Smooth muscle cell (in vitro differentiated cells): ENCODE measurements around the gene NTMT1. TPM values are rescaled to one million over a fixed set of nuclear protein-coding genes. Genes with fewer than 3 reads are reported as not detected.

Experiments
- DNase-seq: peaks from one replicate; lab custom pipeline; 2025; ENCODE audit not compliant: unreplicated experiment; lab: John Stamatoyannopoulos, UW
- H2AFZ ChIP-seq: fragments of 200-600 bp; sonication (generic); 2 replicates; pipeline ENCODE4 v1.6.0; 2016; ENCODE audit warnings: antibody characterized with exemption, low read depth, mild to moderate bottlenecking
- H3F3A ChIP-seq: fragments of 200-600 bp; sonication (generic); 2 replicates; pipeline ENCODE4 v1.6.0; 2017; ENCODE audit warnings: antibody characterized with exemption, low read depth
- H3K27ac ChIP-seq: fragments of 200-600 bp; sonication (generic); 2 replicates; pipeline ENCODE4 v1.5.1; 2016; ENCODE audit warnings: low read depth, mild to moderate bottlenecking
- H3K27me3 ChIP-seq: fragments of 200-600 bp; sonication (generic); 2 replicates; pipeline ENCODE4 v1.6.1; 2016; ENCODE audit warnings: low read depth, mild to moderate bottlenecking
- H3K36me3 ChIP-seq: fragments of 200-600 bp; sonication (generic); 2 replicates; pipeline ENCODE4 v1.5.1; 2016; ENCODE audit warnings: low read depth
- H3K4me1 ChIP-seq: fragments of 200-600 bp; sonication (generic); 2 replicates; pipeline ENCODE4 v1.5.1; 2016; ENCODE audit warnings: low read depth
- H3K4me2 ChIP-seq: fragments of 200-600 bp; sonication (generic); 2 replicates; pipeline ENCODE4 v1.6.0; 2016; ENCODE audit warnings: mild to moderate bottlenecking
- H3K4me3 ChIP-seq: fragments of 200-600 bp; sonication (generic); 2 replicates; pipeline ENCODE4 v1.5.1; 2016; ENCODE audit warnings: mild to moderate bottlenecking
- H3K79me2 ChIP-seq: fragments of 200-600 bp; sonication (generic); 2 replicates; pipeline ENCODE4 v1.6.0; 2016; ENCODE audit warnings: low read depth, mild to moderate bottlenecking
- H3K9ac ChIP-seq: fragments of 200-600 bp; sonication (generic); 2 replicates; pipeline ENCODE4 v1.6.0; 2016; ENCODE audit warnings: low read depth
- H3K9me3 ChIP-seq: fragments of 200-600 bp; sonication (generic); replicated peaks from 2 replicates; pipeline ENCODE4 v1.5.1; 2016; ENCODE audit warnings: low read depth
- H4K20me1 ChIP-seq: fragments of 200-600 bp; sonication (generic); 2 replicates; pipeline ENCODE4 v1.6.0; 2016; ENCODE audit warnings: low read depth
- WGBS: methylation state at CpG from one replicate; pipeline ENCODE4 v1.1.7; 2016; ENCODE audit warnings: low lambda C conversion rate; 5-methylcytosine and 5-hydroxymethylcytosine counted together
- polyA plus RNA-seq: library from polyadenylated mRNA; unstranded; fragments of >200 nt; fragmentation: Nextera tagmentation; extraction: Ambion mirVana; gene quantifications from 2 replicates; pipeline ENCODE4 v1.2.1, GENCODE V29; 2016
- total RNA-seq: library from RNA; depleted of rRNA; stranded (reverse); fragments of >200 nt; gene quantifications from 2 replicates; pipeline ENCODE4 v1.2.3, GENCODE V29; 2014
- TF ChIP-seq, protein P1 (sequence below): fragments of 200-600 bp; sonication (generic); IDR thresholded peaks from 2 replicates; pipeline ENCODE4 v1.5.1; 2017; ENCODE audit warnings: borderline replicate concordance, mild to moderate bottlenecking, antibody characterized with exemption; ENCODE audit not compliant: insufficient read depth, poor library complexity, severe bottlenecking

Gene NTMT1
- total and polyA plus RNA-seq, 2 experiments from 2014 or later: 42.9 to 118 TPM

DNA sequence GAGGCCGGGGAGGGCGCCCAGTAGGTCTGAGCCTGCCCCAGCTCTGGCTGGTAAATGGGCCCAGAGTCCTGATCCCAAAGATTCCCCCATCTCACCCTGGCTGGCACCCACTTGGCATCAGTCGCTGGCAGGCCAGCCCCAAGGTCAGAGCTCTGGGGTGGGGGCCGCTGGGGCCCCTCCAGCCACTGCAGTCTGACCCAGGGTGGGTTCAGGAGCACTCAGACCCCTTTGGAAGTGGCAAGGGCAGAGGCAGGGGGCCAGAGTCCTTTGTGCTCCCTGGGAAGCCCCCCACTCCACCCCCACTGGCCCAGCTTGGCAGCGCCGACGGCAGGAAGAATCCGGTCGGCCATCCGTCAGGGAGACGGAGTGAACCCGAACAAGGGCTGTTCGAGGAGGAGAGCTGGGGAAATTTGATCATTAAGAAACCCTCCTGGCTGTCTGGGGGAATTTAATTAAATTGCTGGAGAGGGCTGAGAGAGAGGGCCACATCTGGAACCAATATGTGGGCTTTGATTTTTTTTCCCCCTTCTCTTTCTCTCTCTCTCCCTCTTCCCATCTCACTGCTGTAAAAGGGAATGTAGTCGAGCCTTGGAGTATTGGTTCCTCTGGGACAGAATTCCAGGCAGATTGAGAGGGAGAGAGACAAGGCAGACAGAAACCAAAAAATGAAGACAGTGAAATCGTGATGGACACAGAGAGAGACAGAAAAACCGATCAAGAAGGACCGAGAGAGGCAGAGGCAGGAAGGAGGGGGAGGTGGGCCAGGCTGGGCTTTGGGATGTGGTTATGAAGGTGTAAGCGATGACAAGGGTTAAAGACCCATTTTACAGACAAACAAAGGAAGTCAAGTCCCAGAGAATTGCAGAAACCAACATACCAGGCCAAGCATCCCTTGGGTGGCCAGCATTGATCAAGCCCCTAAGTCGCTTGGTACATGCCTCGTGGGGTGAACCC is 24.0 kb downstream of the NTMT1 start:
- H3K36me3 ChIP-seq: no peaks in the 10 kb centered on the region
- H3F3A ChIP-seq: no peaks in the 10 kb centered on the region
- no peak overlapping the region for H3K27ac ChIP-seq
- no peaks in the 10 kb centered on the region for H3K79me2 ChIP-seq
- H4K20me1 ChIP-seq: no peaks in the 10 kb centered on the region
- WGBS: 69% methylated on average over 20 of the region's 20 CpGs
- H3K4me1 ChIP-seq: no peaks in the 10 kb centered on the region
- H3K4me2 ChIP-seq: no peak overlapping the region
- H3K27me3 ChIP-seq: no peaks in the 10 kb centered on the region
- H3K9ac ChIP-seq: no peak overlapping the region
- TF ChIP-seq, protein P1, sequence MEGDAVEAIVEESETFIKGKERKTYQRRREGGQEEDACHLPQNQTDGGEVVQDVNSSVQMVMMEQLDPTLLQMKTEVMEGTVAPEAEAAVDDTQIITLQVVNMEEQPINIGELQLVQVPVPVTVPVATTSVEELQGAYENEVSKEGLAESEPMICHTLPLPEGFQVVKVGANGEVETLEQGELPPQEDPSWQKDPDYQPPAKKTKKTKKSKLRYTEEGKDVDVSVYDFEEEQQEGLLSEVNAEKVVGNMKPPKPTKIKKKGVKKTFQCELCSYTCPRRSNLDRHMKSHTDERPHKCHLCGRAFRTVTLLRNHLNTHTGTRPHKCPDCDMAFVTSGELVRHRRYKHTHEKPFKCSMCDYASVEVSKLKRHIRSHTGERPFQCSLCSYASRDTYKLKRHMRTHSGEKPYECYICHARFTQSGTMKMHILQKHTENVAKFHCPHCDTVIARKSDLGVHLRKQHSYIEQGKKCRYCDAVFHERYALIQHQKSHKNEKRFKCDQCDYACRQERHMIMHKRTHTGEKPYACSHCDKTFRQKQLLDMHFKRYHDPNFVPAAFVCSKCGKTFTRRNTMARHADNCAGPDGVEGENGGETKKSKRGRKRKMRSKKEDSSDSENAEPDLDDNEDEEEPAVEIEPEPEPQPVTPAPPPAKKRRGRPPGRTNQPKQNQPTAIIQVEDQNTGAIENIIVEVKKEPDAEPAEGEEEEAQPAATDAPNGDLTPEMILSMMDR: no peak
- H3K9me3 ChIP-seq: no peaks in the 10 kb centered on the region
- DNase-seq: no peak
- H2AFZ ChIP-seq: no peak overlapping the region
- no peak overlapping the region for H3K4me3 ChIP-seq

DNA sequence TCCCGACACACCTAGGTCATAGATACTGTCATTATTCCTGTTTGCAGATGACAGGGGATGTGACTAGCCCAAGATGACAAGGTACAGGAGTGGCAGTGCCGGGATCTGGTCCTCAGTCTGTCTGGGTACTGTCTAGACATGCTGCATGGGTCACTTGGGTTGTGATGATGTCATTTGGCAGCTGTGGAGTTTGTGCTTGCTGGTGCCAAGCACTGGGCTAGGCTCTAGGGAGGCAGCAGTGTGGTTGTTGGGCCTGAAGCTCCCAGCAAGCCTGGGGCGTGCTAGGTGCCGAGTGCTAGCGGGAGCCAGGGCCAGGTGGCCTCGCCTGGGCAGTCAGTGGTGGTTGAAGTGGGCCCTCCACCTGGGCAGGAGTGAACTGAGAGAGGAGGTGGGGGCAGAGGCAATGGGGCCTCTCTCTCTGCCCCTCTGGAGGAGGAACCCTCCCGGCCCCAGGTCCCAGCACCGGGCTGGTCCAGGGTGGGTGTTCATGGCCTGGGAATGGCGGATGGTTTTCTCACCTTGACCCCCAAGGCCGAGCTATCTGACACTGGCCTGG is 24.8 kb downstream of the NTMT1 start:
- H3K9ac ChIP-seq: no peak overlapping the region
- H3K79me2 ChIP-seq: no peaks in the 10 kb centered on the region
- H3K4me3 ChIP-seq: no peak overlapping the region
- 84% methylated on average over 10 of the region's 10 CpGs for WGBS
- no peak overlapping the region for H3K4me2 ChIP-seq
- H3F3A ChIP-seq: no peaks in the 10 kb centered on the region
- H3K36me3 ChIP-seq: no peaks in the 10 kb centered on the region
- H3K27me3 ChIP-seq: no peaks in the 10 kb centered on the region
- TF ChIP-seq, protein P1: no peak
- H3K4me1 ChIP-seq: no peaks in the 10 kb centered on the region
- no peak overlapping the region for H3K27ac ChIP-seq
- no peaks in the 10 kb centered on the region for H3K9me3 ChIP-seq
- DNase-seq: no peak
- no peak overlapping the region for H2AFZ ChIP-seq
- no peaks in the 10 kb centered on the region for H4K20me1 ChIP-seq

DNA sequence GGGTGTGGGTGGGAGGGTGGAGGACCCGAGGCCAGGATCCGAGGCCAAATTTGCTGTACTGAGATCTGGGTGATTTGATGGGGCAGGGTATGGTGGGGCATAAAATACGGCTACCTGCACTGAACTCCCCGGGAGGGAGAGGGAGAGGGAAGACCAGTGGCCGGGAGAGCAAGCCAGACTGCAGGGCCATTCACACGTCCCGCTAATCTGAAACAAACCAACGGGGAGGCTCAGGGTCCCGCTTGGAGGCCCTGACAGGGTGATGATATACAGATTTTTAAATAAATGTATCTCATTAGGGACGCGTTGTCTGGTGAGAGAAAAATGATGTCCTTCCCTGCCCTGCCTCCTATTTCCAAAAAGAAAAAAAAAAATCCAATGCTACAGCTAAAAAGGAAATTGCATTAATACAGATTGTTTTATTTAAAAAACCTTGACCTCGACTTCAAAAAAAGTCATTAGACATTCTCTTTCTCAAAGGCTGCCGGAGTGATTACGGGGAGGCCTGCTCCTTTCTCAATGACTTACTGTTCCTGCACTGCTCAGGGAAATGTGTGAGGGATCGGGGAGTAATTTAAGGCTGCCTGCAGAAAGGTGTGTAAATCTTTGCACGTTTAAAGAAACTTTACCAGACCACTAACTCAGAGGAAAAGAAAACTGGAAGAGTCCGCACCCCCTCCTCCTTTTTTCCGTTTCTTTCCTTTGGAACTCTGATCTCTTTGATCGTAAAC is 28.0 kb downstream of the NTMT1 start:
- peaks cover 11% of the 10 kb centered on the region for H3F3A ChIP-seq
- no peaks in the 10 kb centered on the region for H3K36me3 ChIP-seq
- no peaks in the 10 kb centered on the region for H4K20me1 ChIP-seq
- no peak overlapping the region for H3K4me3 ChIP-seq
- H2AFZ ChIP-seq: peak overlapping the region; percentile 71
- no peaks in the 10 kb centered on the region for H3K4me1 ChIP-seq
- no peaks in the 10 kb centered on the region for H3K9me3 ChIP-seq
- no peaks in the 10 kb centered on the region for H3K79me2 ChIP-seq
- H3K9ac ChIP-seq: no peak overlapping the region
- H3K4me2 ChIP-seq: peak overlapping the region; percentile 16
- H3K27me3 ChIP-seq: no peaks in the 10 kb centered on the region
- TF ChIP-seq, protein P1: no peak
- no peak overlapping the region for H3K27ac ChIP-seq
- WGBS: 38% methylated on average over 17 of the region's 19 CpGs
- DNase-seq: no peak
